GM19193 (cell line): ENCODE results near the gene ACY1.

ENCODE experiments used
- POLR2A ChIP-seq: IDR thresholded peaks from 4 replicates; pipeline ENCODE4 v1.6.1; 2011; ENCODE audit not compliant: insufficient read depth, insufficient read length; ENCODE audit errors: extremely low read depth

Gene ACY1

GRCh38 chr3:51982838-51983577 lies at the start of gene ACY1:
Gene ACY1, plus strand, starts transcription at chr3:51983535. Its CDS starts 530 bp downstream, at chr3:51984065.
- TF ChIP-seq POLR2A: peak; percentile 80

GRCh38 chr3:51934139-51934850 lies 49.0 kb upstream of the ACY1 start:
- no peak for TF ChIP-seq POLR2A

GRCh38 chr3:51934991-51935885 lies 48.1 kb upstream of the ACY1 start:
- no peak for TF ChIP-seq POLR2A

DNA sequence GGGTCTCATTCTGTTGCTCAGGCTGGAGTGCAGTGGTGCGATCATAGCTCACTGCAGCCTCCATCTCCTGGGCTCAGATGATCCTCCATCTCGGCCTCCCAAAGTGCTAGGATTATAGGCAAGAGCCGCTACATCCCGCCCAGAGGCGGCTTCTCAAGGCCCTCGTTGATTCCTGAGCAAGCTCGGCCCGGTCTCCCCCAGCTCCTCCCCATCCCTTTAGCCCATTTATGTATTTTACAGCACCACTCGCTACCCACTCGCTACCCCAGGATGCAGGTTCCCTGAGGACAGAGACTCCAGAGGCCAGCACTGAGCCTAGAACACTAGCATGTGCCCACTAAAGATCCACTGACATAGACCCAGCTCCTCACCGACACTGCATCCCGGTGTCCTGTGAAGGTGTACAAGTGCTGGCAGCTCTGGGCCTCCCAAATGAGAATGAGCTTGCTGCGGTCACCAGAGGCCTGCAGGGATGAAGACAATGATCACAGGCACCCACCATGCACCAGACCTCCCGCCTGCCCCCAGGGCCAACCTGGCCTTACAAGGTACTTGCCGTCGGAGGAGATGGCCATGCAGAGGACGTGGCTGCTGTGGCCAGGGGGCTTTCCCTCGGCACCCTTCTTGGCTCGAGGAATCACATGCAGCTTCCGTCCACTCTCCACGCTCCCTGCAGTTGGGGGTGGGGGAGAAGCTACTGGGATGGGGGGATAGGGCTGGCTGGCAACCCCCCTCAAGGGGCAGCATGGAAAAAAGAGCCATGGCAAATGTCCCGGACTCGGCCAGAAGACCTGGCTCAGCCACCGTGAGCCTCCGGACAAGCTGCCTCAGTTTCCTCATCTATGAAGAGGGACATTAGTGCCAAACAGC lies 47.2 kb upstream of the ACY1 start:
- no peak for TF ChIP-seq POLR2A

GRCh38 chr3:51937014-51937413 lies 46.3 kb upstream of the ACY1 start:
- no peak for TF ChIP-seq POLR2A

GRCh38 chr3:51937611-51938450 lies 45.5 kb upstream of the ACY1 start:
- no peak for TF ChIP-seq POLR2A

DNA sequence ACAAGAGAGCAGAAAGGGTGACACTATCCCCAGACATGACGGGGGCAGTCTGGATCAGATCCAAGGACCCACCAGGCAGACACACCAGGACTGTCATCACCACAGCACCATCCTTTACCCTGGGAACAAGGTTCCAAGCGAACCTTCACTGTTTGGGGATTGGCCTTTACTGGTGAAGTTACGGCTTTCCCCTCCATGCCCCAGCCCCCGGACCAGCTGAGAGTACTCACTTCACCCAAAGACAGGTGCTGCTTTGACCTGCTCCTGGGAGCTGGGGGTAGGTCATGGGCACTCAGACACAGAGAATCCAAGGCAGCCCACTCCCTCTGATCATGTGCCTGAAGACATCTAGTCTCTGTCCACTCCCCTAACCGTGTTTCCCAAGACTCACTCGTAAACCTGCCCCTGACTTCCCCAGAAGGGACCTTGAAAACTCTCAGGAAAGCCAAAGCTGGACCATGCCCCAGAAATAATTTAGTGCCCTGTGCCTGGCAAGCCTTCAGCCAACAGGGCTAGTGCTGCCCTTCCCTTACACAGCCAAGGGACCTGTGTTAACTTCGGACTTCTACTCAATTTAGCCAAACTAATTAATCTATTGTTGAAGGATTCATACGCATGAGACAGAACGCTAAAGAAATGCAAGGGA lies 44.4 kb upstream of the ACY1 start:
- no peak for TF ChIP-seq POLR2A

GRCh38 chr3:51940648-51941462 lies 42.5 kb upstream of the ACY1 start:
- no peak for TF ChIP-seq POLR2A

DNA sequence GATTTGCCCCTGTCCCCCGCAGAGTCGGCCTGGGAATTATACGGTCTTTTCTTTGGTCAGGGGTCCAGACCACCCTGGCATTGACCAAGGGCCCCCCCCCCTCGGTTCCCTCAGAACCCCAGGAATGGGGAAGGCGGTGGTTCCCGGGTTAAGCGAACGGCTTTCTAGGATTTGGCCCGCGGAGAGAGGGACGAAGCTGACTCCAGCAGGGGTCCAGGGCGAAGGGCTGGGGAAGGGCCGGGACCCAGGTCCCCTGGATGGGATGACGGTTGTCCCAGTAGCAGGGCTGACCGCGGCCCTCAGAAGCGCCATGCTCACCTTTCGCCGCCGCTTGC lies 41.9 kb upstream of the ACY1 start:
- no peak for TF ChIP-seq POLR2A

GRCh38 chr3:51941798-51942602 lies 41.3 kb upstream of the ACY1 start, which contains the start of the genes PARP3 and RRP9:
Gene PARP3, plus strand, starts transcription at chr3:51942363. Its CDS starts 993 bp downstream, at chr3:51943356.
Gene RRP9, minus strand, starts transcription at chr3:51941904. Its CDS starts 37 bp downstream, at chr3:51941867.
- TF ChIP-seq POLR2A: peak; percentile 67
